ENCODE data around the gene TTLL6. TPM values are rescaled to one million over a fixed set of nuclear protein-coding genes. Genes with fewer than 3 reads are reported as not detected.

The TTLL6 gene
- total RNA-seq, 4 donors from 2014 or later, result not detected

DNA sequence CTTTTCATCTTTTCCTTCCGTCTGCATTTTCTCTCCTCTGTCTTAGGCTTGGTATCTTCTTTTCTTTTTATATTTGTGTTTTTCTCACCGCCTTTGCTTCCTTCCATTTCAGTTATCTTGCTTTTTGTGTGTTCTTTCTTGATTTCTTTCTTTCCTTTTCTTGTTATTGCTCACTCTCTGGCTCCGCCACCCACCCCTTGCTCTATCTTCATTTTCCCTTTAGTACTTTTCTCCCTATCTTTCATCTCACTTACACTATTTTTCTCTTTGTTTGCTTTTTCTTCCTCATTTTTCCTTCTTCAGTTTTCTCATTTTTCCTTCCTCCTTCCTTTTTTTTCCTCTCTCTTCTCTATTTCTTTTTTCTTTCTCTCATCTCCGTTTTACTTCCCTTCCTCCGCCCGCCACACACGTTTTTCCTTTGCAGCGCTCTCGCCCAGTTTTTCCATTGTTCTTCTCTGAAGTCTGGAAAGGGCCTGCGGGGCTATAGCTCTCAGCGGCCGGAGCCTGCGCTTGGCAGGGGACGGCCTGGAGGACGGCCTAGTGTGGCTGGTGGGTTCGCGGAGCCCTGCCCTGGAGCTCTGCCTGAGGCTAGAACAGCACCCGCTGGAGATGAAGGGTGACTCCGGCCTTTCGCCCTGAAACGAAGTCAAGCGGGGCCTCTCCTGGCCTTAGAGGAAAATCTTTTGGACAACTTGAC, 83.2 kb downstream of the TTLL6 start:
- H3K4me3 ChIP-seq (ENCODE audit: low read depth, poor library complexity, severe bottlenecking), result no peak overlapping the region
- no peak for TF ChIP-seq POLR2A (IDR thresholded peaks at IDR 0.05)
- TF ChIP-seq, protein P1, sequence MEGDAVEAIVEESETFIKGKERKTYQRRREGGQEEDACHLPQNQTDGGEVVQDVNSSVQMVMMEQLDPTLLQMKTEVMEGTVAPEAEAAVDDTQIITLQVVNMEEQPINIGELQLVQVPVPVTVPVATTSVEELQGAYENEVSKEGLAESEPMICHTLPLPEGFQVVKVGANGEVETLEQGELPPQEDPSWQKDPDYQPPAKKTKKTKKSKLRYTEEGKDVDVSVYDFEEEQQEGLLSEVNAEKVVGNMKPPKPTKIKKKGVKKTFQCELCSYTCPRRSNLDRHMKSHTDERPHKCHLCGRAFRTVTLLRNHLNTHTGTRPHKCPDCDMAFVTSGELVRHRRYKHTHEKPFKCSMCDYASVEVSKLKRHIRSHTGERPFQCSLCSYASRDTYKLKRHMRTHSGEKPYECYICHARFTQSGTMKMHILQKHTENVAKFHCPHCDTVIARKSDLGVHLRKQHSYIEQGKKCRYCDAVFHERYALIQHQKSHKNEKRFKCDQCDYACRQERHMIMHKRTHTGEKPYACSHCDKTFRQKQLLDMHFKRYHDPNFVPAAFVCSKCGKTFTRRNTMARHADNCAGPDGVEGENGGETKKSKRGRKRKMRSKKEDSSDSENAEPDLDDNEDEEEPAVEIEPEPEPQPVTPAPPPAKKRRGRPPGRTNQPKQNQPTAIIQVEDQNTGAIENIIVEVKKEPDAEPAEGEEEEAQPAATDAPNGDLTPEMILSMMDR (IDR thresholded peaks at IDR 0.05), result no peak
- DNase-seq (ENCODE audit: low spot score in 2 of 2), result no peak
- WGBS, 2 donors, result 14 to 18% methylated on average over 21 of the region's 22 CpGs
- intact Hi-C loops (cut with DNase I; ENCODE audit: low total_unique reads), result no loop called here

DNA sequence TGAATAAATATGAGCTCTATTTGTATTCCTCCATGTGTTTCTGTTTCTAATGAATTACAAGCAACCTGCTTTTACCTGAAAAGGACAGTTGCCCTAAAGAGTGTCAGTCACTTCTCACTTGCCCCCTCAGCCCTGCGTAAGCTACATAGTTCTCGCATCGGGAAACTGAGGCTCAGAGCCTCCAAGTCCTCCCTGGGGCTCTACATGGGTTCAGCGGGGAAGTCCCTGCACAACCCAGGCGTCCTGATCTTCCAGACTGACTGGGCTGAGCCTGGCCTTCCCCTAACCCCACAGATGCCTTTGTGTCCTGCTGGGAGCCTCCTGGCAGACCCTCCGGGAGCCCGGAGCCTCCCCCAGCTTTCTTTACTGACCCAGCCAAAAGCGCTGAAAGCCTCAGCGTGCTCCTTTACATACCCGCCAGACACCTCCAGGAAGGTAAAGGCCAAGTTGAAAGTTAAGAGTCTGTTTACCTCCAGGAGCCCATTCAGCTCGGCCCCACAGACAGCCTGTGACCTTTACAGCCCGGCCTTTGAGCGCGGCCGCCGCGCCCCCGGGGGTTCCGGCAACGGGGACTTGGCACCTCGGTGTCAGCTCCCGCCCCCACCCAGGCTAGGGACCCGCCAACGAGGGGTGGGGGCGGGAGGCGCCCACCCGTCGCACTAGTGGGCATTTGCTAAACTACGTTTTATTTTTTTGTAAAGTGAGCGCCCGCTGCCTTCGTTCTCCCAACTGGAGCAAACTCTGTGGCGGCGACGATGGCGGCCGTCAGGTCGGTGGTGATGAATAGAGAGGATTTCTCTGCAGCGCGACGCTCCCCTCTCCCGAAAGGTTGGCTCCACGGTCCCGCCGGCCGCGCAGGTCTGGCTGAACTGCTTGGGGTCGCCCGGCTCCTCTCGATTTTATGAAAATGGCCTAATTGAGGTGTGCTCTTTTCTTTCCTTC, 84.1 kb downstream of the TTLL6 start:
- TF ChIP-seq, protein P1 (IDR thresholded peaks at IDR 0.05), result no peak
- TF ChIP-seq POLR2A (IDR thresholded peaks at IDR 0.05), result no peak
- intact Hi-C loops (cut with DNase I; ENCODE audit: low total_unique reads), result no loop called here
- DNase-seq (ENCODE audit: low spot score in 2 of 2), result no peak
- 6 to 8% methylated on average over 50 of the region's 50 CpGs for WGBS, 2 donors
- H3K4me3 ChIP-seq (ENCODE audit: low read depth, poor library complexity, severe bottlenecking), result no peak overlapping the region

GRCh38 chr17:48731355-48731754, 85.7 kb downstream of the TTLL6 start:
- no peak overlapping the region for H3K4me3 ChIP-seq (ENCODE audit: low read depth, poor library complexity, severe bottlenecking)
- intact Hi-C loops (cut with DNase I; ENCODE audit: low total_unique reads), result no loop called here
- no peak for DNase-seq (ENCODE audit: low spot score in 2 of 2)
- no peak for TF ChIP-seq POLR2A (IDR thresholded peaks at IDR 0.05)
- TF ChIP-seq, protein P1 (IDR thresholded peaks at IDR 0.05), result no peak

GRCh38 chr17:48730240-48730550, 86.8 kb downstream of the TTLL6 start:
- TF ChIP-seq POLR2A (IDR thresholded peaks at IDR 0.05), result no peak
- TF ChIP-seq, protein P1 (IDR thresholded peaks at IDR 0.05), result no peak
- intact Hi-C loops (cut with DNase I; ENCODE audit: low total_unique reads), result no loop called here
- no peak for DNase-seq (ENCODE audit: low spot score in 2 of 2)
- no peak overlapping the region for H3K4me3 ChIP-seq (ENCODE audit: low read depth, poor library complexity, severe bottlenecking)
- 41 to 43% methylated on average over 3 of the region's 3 CpGs for WGBS, 2 donors

DNA sequence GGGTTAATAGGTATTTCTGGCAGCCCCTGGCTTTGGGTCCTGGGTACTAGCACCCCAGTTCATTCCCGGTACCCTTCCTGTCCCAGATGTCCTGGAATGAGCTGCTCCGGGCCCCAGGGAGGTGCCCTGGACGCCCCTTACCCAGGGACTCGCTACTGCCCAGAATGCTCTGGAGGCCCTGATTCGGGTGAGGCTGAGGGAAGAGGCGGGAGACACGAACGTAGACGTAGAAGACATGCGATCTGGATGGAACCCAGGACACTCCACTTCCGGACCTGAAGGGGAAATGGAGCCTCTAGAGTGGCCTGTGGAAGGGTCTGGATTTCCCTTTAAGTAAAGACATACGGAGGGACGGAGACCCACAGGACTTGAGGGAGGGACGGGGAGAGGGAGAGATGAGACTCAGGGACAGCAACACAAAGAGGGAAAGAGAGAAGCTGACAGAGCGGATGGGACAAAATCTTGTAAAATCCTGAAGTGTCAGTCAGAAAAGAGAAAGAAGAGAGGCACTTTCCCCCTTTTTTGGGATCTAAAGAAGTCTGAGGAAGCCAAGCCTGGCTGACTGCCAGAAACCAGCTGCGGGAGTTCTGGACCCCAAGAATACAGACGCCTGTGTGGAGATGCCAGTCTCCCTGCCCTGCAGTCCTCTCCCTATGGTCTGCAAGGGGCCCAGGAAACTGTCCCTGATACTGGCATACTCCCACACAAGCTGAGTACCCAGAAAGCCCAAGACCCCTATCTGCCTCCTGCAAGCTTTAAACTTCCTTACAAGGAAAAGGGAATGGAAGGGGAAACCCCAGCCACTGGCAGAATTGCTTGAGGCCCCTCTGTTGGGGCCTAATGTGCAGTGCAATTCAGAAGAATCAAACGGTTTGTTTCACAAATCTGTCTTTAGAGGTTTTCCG, 87.4 kb downstream of the TTLL6 start:
- WGBS, 2 donors, result 10 to 11% methylated on average over 18 to 19 of the region's 19 CpGs
- no peak for TF ChIP-seq POLR2A (IDR thresholded peaks at IDR 0.05)
- TF ChIP-seq, protein P1 (IDR thresholded peaks at IDR 0.05), result no peak
- H3K4me3 ChIP-seq (ENCODE audit: low read depth, poor library complexity, severe bottlenecking), result no peak overlapping the region
- intact Hi-C loops (cut with DNase I; ENCODE audit: low total_unique reads), result no loop called here
- no peak for DNase-seq (ENCODE audit: low spot score in 2 of 2)
